ENCODE data around the gene CDH4. TPM values are rescaled to one million over a fixed set of nuclear protein-coding genes. Genes with fewer than 3 reads are reported as not detected.

The CDH4 gene
- total and polyA plus RNA-seq, 2 of the 8 experiments (the other 6 are each of a cell fraction or from before 2014, with no cell fraction given): 4.3 to 7.9 TPM

DNA sequence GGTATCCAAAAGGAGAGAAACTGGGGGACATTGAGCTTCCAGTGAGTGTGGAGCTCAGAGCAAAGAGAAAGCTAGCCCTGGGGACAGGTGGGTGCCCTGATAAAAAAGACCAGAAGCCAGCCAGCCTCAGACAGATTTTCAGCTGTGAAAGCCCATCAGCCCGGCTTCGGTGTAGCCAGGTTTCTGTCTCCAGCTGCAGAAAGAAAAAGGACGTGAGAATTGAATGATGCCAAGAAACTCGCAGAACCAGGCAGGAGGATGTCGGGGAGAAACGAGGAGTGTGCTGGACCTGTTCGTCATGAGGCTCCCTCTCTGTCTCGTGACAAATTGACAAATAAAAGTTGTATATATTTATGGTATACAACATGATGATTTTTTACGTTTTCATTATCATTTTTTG, 63.3 kb downstream of the CDH4 start:
- H2BK20ac ChIP-seq (ENCODE audit: low read length): no peak overlapping the region
- peaks cover 4% of the 10 kb centered on the region; the same call in 1 of the 2 replicates for H3K23me2 ChIP-seq (ENCODE audit: low read depth, low read length)
- CTCF ChIA-PET (ENCODE audit: partially characterized antibody): interaction anchor here (0.6 to 0.7 kb wide), 3 partner anchors 13 to 492 kb away, joined by 3 read pairs; no protein-coding TSS in a partner anchor
- no peak overlapping the region for H3K9ac ChIP-seq (replicated peaks in 1 of 4; ENCODE audit: extremely low read depth in 1 of 4, low read depth in 3 of 4, low read length in 3 of 4)
- H2BK120ac ChIP-seq (replicated peaks; ENCODE audit: low read depth, low read length): no peak overlapping the region
- no peak overlapping the region for H3K18ac ChIP-seq (ENCODE audit: extremely low read depth, low read length)
- H3K4me2 ChIP-seq (ENCODE audit: insufficient read depth in 1 of 2, low read depth in 2 of 2, low read length in 2 of 2): no peak overlapping the region
- H3K23ac ChIP-seq (ENCODE audit: insufficient read length): no peak overlapping the region
- H4K20me1 ChIP-seq (replicated peaks in 1 of 2; ENCODE audit: control insufficient read depth in 1 of 2, insufficient read depth in 2 of 2, low read length in 2 of 2): peaks cover 0 to 11% of the 10 kb centered on the region in 2 experiments
- no peak overlapping the region for H3K14ac ChIP-seq (ENCODE audit: insufficient read length)
- 88% methylated on average over 9 of the region's 9 CpGs; no CpG with 5 or more reads in 1 of the 2 experiments for WGBS, 2 experiments (ENCODE audit: extremely low coverage in 1 of 2, insufficient coverage in 1 of 2, insufficient read length in 1 of 2, insufficient replicate concordance in 2 of 2, low coverage in 1 of 2, low lambda C conversion rate in 2 of 2, missing lambda C conversion rate in 1 of 2)
- no peak overlapping the region for H2BK5ac ChIP-seq (ENCODE audit: low read depth, low read length)
- H3K56ac ChIP-seq (replicated peaks; ENCODE audit: insufficient read length, low read depth, low read length): no peak overlapping the region
- no peak for DNase-seq (ENCODE audit: low read depth in 1 of 2, low spot score in 2 of 2)
- no peaks in the 10 kb centered on the region for H3K36me3 ChIP-seq (ENCODE audit: control insufficient read depth in 2 of 4, insufficient read depth in 4 of 4, low read length in 3 of 4)
- H3K9me3 ChIP-seq (ENCODE audit: insufficient read depth in 2 of 2, low read depth in 1 of 2, low read length in 1 of 2): no peaks in the 10 kb centered on the region
- H3K27ac ChIP-seq (ENCODE audit: low read depth, low read length): no peak overlapping the region
- H2BK12ac ChIP-seq (ENCODE audit: low read depth, low read length): no peak overlapping the region
- no peak overlapping the region for H2AK5ac ChIP-seq (ENCODE audit: low read depth, low read length)
- H3K79me1 ChIP-seq (ENCODE audit: low read depth, low read length): peaks cover 9% of the 10 kb centered on the region; the same call in 1 of the 2 replicates
- peaks cover 0 to 3% (median 0%) of the 10 kb centered on the region in 4 experiments; a peak in 1 of 7 replicates for H3K4me1 ChIP-seq (replicated peaks in 1 of 4; ENCODE audit: control insufficient read depth in 3 of 4, insufficient read depth in 4 of 4, low read length in 3 of 4)
- FAIRE-seq: no peak
- H3K27me3 ChIP-seq (replicated peaks in 1 of 4; ENCODE audit: control insufficient read depth in 3 of 4, extremely low read depth in 1 of 4, insufficient read depth in 3 of 4, low read length in 3 of 4): peaks cover 0 to 2% (median 0%) of the 10 kb centered on the region in 4 experiments; a peak in 2 of 7 replicates
- H3K4ac ChIP-seq (replicated peaks; ENCODE audit: insufficient read length, low read depth, low read length): no peak overlapping the region
- H2AFZ ChIP-seq (ENCODE audit: low read length): no peak overlapping the region
- H4K8ac ChIP-seq (ENCODE audit: extremely low read depth, insufficient read depth, low read length): no peak overlapping the region
- H3K4me3 ChIP-seq (ENCODE audit: extremely low read depth in 1 of 4, insufficient read depth in 2 of 4, low read depth in 3 of 4, low read length in 4 of 4): no peak overlapping the region
- H2BK15ac ChIP-seq (ENCODE audit: low read length): no peak overlapping the region
- H4K5ac ChIP-seq (ENCODE audit: insufficient read length, low read depth, low read length): no peak overlapping the region
- H4K91ac ChIP-seq (replicated peaks; ENCODE audit: insufficient read length, low read length): no peak overlapping the region
- POLR2A ChIA-PET (ENCODE audit: partially characterized antibody): no interaction called here
- no peaks in the 10 kb centered on the region for H3K79me2 ChIP-seq (ENCODE audit: control insufficient read depth in 1 of 2, insufficient read depth in 2 of 2, low read length in 2 of 2)
- TF ChIP-seq POLR2A (IDR thresholded peaks at IDR 0.05; ENCODE audit: control extremely low read depth in 1 of 2, low read depth in 2 of 2, low read length in 2 of 2): no peak
- no peak for TF ChIP-seq CBX5 (IDR thresholded peaks at IDR 0.05; ENCODE audit: low read depth, low read length)
- TF ChIP-seq, protein P1, sequence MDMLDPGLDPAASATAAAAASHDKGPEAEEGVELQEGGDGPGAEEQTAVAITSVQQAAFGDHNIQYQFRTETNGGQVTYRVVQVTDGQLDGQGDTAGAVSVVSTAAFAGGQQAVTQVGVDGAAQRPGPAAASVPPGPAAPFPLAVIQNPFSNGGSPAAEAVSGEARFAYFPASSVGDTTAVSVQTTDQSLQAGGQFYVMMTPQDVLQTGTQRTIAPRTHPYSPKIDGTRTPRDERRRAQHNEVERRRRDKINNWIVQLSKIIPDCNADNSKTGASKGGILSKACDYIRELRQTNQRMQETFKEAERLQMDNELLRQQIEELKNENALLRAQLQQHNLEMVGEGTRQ (IDR thresholded peaks at IDR 0.05; ENCODE audit: low read length): no peak
- TF ChIP-seq GTF2F1 (IDR thresholded peaks at IDR 0.05; ENCODE audit: borderline replicate concordance, low read depth, low read length): no peak
- no peak for TF ChIP-seq CHD1 (IDR thresholded peaks at IDR 0.05; ENCODE audit: low read depth, low read length)
- TF ChIP-seq KDM1A (IDR thresholded peaks at IDR 0.05; ENCODE audit: borderline replicate concordance, low read length): no peak
- no peak for TF ChIP-seq CEBPB (IDR thresholded peaks at IDR 0.05; ENCODE audit: low read depth, low read length)
- TF ChIP-seq RFX5 (IDR thresholded peaks at IDR 0.05; ENCODE audit: borderline replicate concordance, low read depth, low read length): no peak
- no peak for TF ChIP-seq RBBP5 (IDR thresholded peaks at IDR 0.05; ENCODE audit: borderline replicate concordance, low read depth, low read length)
- TF ChIP-seq NRF1 (IDR thresholded peaks at IDR 0.05; ENCODE audit: low read depth, low read length): no peak
- no peak for TF ChIP-seq SUZ12 (IDR thresholded peaks at IDR 0.05; ENCODE audit: low read length)
- TF ChIP-seq CTBP2 (IDR thresholded peaks at IDR 0.05; ENCODE audit: borderline replicate concordance, insufficient read depth, insufficient read length, low read length): no peak
- TF ChIP-seq YY1 (IDR thresholded peaks at IDR 0.05; ENCODE audit: low read depth, low read length): no peak
- no peak for TF ChIP-seq SIRT6 (IDR thresholded peaks at IDR 0.05; ENCODE audit: low read length)
- TF ChIP-seq JUND (IDR thresholded peaks at IDR 0.05; ENCODE audit: low read length): no peak

Data from H1 (cell line).